Upper lobe of left lung (tissue), 6 donors: ENCODE data around the gene CD37. TPM values are rescaled to one million over a fixed set of nuclear protein-coding genes. Genes with fewer than 3 reads are reported as not detected.
"Not testable (repeated sequence)": the region's sequence is repeated elsewhere in the genome, so short reads cannot be mapped to it uniquely, and the experiment has no call there.

Source experiments
- ATAC-seq, 2 donors: fragments of 200-7000 bp; cut with Tn5 transposase; one replicate each; pipeline ENCODE4 v1.9.1; 2022; ENCODE audit warnings: mild to moderate bottlenecking in 2 of 2, moderate library complexity in 2 of 2; ENCODE audit not compliant: low FRiP score in 2 of 2
- DNase-seq, 2 donors: peaks; one replicate each; pipeline ENCODE4 v3.0.0-alpha.2; 2019 to 2020
- H3K27ac ChIP-seq, 4 donors: fragments of 200-600 bp; sonication (generic); one replicate each; pipeline ENCODE4 v1.5.1; 2016 to 2019
- H3K27me3 ChIP-seq, 4 donors: fragments of 200-600 bp; sonication (generic); one replicate each; pipeline ENCODE4 v1.5.1; 2017 to 2019
- H3K36me3 ChIP-seq, 4 donors: fragments of 200-600 bp; sonication (generic); one replicate each; pipeline ENCODE4 v1.5.1; 2016 to 2019
- H3K4me1 ChIP-seq, 4 donors: fragments of 200-600 bp; sonication (generic); one replicate each; pipeline ENCODE4 v1.5.1; 2018 to 2019
- H3K4me3 ChIP-seq, 4 donors: fragments of 200-600 bp; sonication (generic); one replicate each; pipeline ENCODE4 v1.5.1; 2017 to 2019; ENCODE audit warnings: mild to moderate bottlenecking in 2 of 4, moderate library complexity in 1 of 4
- H3K9me3 ChIP-seq, 4 donors: fragments of 200-600 bp; sonication (generic); one replicate each; pipeline ENCODE4 v1.5.1; 2018 to 2019
- EP300 ChIP-seq, 4 donors: sonication (generic); formaldehyde crosslinking; IDR thresholded peaks; one replicate each; pipeline ENCODE4 v1.5.1; 2017; ENCODE audit warnings: antibody characterized with exemption in 4 of 4, control low read depth in 2 of 4
- POLR2A ChIP-seq, 4 donors: fragments of 450-650 bp; IDR thresholded peaks; one replicate each; pipeline ENCODE4 v1.5.1; 2016 to 2017; ENCODE audit warnings: antibody characterized with exemption in 4 of 4, mild to moderate bottlenecking in 2 of 4
- POLR2AphosphoS5 ChIP-seq, 2 donors: sonication (generic); formaldehyde crosslinking; IDR thresholded peaks; one replicate each; pipeline ENCODE4 v1.5.1; 2017; ENCODE audit warnings: antibody characterized with exemption in 2 of 2
- WGBS, 2 donors: methylation state at CpG; one replicate each; pipeline ENCODE4 v1.1.5; 2017 to 2018; 5-methylcytosine and 5-hydroxymethylcytosine counted together
- total RNA-seq, 6 donors: library from RNA; depleted of rRNA in 4 of 6; stranded (reverse); fragments of >200 nt in 4 of 6; gene quantifications; one replicate each; pipeline versions ENCODE4 v1.1.0 to v1.2.1, GENCODE V29; 2016 to 2021
- TF ChIP-seq, protein P1 (sequence below), 6 experiments: fragments of 450-650 bp in 4 of 6; fragments of 200-600 bp in 2 of 6; sonication (generic) in 2 of 6; IDR thresholded peaks; one replicate each; pipeline ENCODE4 v1.5.1; 2016 to 2019; ENCODE audit warnings: antibody characterized with exemption in 6 of 6
- donor health status: DM: no; HTN: no; CAD: no; lungs with moderate emphysema.
- donor health status: DM: no; HTN: yes; CAD: no; lungs with severe emphysema.

Gene CD37
- total RNA-seq, 6 donors from 2014 or later = 63.5 to 156 (median 123) TPM

DNA sequence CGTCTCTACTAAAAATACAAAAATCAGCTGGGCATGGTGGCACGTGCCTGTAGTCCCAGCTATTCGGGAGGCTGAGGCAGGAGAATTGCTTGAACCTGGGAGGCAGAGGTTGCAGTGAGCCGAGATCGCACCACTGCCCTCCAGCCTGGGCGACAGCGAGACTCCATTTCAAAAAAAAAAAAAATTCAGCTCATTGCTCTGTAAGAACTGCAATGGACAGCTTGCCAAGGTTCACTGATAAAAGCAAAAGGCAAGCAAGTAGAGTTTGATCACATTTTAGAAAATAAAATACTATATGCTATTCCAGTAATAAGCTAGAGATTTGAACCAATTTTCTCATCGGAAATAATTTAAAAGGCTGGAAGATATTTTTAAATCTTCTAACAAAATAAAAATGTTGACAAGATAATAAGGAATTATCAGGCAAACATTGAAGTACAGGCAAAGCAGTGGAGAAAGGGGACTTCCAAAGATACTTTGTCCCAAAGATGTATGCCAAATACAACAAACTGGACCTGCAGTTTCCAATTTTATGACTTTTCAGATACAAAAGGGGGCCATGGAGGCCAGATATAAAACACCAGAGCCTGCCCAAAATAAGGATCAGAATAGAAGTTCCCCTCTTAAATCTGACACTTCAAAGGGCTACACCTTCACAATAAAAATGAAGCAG lies 39.9 kb upstream of the CD37 start:
- WGBS, 2 donors = 97 to 99% methylated on average over 8 of the region's 8 CpGs
- no peak for TF ChIP-seq EP300 (IDR thresholded peaks at IDR 0.05)
- TF ChIP-seq POLR2A (IDR thresholded peaks at IDR 0.05) = no peak
- TF ChIP-seq POLR2AphosphoS5 (IDR thresholded peaks at IDR 0.05) = no peak
- TF ChIP-seq, protein P1, sequence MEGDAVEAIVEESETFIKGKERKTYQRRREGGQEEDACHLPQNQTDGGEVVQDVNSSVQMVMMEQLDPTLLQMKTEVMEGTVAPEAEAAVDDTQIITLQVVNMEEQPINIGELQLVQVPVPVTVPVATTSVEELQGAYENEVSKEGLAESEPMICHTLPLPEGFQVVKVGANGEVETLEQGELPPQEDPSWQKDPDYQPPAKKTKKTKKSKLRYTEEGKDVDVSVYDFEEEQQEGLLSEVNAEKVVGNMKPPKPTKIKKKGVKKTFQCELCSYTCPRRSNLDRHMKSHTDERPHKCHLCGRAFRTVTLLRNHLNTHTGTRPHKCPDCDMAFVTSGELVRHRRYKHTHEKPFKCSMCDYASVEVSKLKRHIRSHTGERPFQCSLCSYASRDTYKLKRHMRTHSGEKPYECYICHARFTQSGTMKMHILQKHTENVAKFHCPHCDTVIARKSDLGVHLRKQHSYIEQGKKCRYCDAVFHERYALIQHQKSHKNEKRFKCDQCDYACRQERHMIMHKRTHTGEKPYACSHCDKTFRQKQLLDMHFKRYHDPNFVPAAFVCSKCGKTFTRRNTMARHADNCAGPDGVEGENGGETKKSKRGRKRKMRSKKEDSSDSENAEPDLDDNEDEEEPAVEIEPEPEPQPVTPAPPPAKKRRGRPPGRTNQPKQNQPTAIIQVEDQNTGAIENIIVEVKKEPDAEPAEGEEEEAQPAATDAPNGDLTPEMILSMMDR (IDR thresholded peaks at IDR 0.05) = no peak

DNA sequence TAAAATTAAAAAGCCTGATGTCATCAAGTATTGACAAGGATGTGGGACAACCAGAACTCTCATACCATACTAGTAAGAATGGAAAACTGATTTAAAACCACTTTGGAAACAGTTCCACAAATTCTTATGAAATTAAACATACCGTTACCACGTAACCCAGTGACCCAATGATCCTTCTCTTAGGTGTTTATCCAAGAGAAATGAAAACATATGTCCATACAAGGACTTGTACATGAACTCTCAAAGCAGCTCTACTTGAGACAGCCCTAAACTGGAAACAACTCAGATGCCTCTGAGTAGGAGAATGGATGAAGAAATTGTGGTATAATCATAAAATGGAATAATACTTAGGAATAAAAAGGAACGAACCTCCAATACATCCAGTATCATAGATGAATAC lies 37.8 kb upstream of the CD37 start:
- no peak overlapping the region for H3K27ac ChIP-seq
- ATAC-seq (no peak), DNase-seq (no peak)
- no peaks in the 10 kb centered on the region for H3K9me3 ChIP-seq
- H3K4me1 ChIP-seq = peaks cover 0 to 6% (median 4%) of the 10 kb centered on the region in 4 donors
- TF ChIP-seq, protein P1 (IDR thresholded peaks at IDR 0.05) = no peak
- TF ChIP-seq POLR2AphosphoS5 (IDR thresholded peaks at IDR 0.05) = no peak
- TF ChIP-seq EP300 (IDR thresholded peaks at IDR 0.05) = no peak
- no peak for TF ChIP-seq POLR2A (IDR thresholded peaks at IDR 0.05)
- peaks cover 0 to 9% (median 0%) of the 10 kb centered on the region in 4 donors for H3K36me3 ChIP-seq
- H3K27me3 ChIP-seq = no peaks in the 10 kb centered on the region
- no peak overlapping the region for H3K4me3 ChIP-seq
- 66 to 90% methylated on average over 3 of the region's 3 CpGs for WGBS, 2 donors

More for the DNA sequence above, 39.9 kb upstream of the CD37 start:
- Histone ChIP-seq H3K9me3 (no peaks in the 10 kb centered on the region), H3K36me3 (peaks cover 0 to 9% (median 0%) of the 10 kb centered on the region in 4 donors), H3K4me1 (no peaks in the 10 kb centered on the region), H3K27ac (no peak overlapping the region), H3K27me3 (no peaks in the 10 kb centered on the region), H3K4me3 (no peak overlapping the region)
- no peak for ATAC-seq
- no peak for DNase-seq

DNA sequence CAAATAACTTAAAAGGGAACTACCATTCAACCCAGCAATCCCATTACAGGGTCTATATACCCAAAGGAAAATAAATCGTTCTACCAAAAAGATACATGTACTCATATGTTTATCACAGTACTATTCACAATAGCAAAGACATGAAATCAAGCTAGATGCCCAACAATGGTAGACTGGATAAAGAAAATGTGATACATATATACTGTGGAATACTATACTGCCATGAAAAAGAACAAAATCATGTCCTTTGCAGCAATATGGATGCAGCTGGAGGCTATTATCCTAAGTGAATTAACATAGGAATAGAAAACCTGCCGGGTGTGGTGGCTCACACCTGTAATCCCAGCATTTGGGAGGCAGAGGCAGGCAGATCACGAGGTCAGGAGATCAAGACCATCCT lies 36.6 kb upstream of the CD37 start:
- WGBS, 2 donors = 81 to 93% methylated on average over 3 of the region's 3 CpGs
- not testable (repeated sequence) for H3K27me3 ChIP-seq, ATAC-seq, H3K4me3 ChIP-seq, H3K36me3 ChIP-seq, H3K9me3 ChIP-seq, DNase-seq, H3K4me1 ChIP-seq, H3K27ac ChIP-seq

DNA sequence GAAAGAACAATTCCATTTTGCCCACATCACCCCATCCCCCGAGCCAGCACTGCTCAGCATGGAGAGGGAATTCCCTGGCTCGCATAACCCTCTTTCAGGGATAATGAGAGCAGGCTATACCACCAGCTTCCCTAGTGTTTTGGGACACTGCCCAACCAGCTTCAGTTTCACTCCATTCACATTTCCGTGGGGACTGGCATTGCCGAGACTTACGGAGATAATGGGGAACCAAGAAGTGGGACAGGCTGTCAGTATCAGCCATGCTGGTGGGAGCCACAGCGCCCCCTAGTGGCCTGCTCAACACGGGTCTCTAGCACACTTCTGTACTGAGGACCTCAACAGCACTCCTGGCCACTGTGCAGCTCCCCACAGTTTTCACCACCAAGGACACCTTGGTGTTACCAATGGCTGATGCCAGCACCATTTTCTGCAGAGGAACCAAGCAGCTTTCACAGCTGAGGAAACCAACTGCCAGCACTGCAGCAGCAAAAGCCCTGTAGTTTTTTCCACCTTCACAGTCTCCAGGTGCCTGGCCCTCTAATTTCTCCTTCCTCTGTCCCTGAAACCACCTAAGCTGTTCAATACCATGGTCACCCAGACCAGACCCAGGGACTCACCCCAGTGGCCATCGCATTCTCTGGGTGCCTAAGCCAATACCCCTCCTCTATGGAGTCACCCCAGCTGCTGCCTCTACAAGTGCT lies 33.9 kb upstream of the CD37 start:
- H3K36me3 ChIP-seq = no peaks in the 10 kb centered on the region
- peaks cover 0 to 6% (median 4%) of the 10 kb centered on the region in 4 donors for H3K4me1 ChIP-seq
- peaks cover 0 to 3% (median 0%) of the 10 kb centered on the region in 4 donors for H3K9me3 ChIP-seq
- DNase-seq (peak; percentile 73 to 85), ATAC-seq (peak; percentile 92 to 93)
- TF ChIP-seq POLR2A (IDR thresholded peaks at IDR 0.05) = no peak
- TF ChIP-seq, protein P1 (IDR thresholded peaks at IDR 0.05) = peak; percentile 73 to 84 (median 81)
- WGBS, 2 donors = 27 to 33% methylated on average over 6 to 8 of the region's 8 CpGs
- H3K4me3 ChIP-seq = peak overlapping the region in 2 of 4 donors; percentile 8 to 27
- no peak overlapping the region for H3K27ac ChIP-seq
- no peaks in the 10 kb centered on the region for H3K27me3 ChIP-seq

DNA sequence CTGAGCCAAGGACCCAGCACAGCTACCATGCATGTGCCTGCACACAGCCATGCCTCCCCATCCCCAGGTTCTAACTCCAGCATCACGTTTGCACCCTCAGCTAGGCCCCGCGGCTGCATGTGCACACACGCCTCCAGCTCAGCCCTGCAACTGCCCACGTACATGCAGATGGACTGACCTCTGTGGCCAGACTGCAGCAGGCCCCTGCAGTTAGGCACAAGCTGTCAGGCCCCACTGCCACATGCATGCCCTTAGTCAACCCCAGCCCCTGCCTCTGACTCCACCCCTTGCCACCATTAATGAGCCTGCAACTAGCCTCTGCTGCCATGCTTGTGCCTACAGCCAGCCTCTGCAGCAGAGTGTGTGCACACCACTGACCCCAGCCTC lies 33.3 kb upstream of the CD37 start:
- ATAC-seq (no peak), DNase-seq (no peak)
- H3K9me3 ChIP-seq = peaks cover 0 to 3% (median 0%) of the 10 kb centered on the region in 4 donors
- WGBS, 2 donors = 87 to 100% methylated on average over 5 of the region's 5 CpGs
- no peak overlapping the region for H3K27ac ChIP-seq
- no peak for TF ChIP-seq POLR2A (IDR thresholded peaks at IDR 0.05)
- TF ChIP-seq, protein P1 (IDR thresholded peaks at IDR 0.05) = no peak
- no peak for TF ChIP-seq EP300 (IDR thresholded peaks at IDR 0.05)
- no peak for TF ChIP-seq POLR2AphosphoS5 (IDR thresholded peaks at IDR 0.05)
- H3K4me3 ChIP-seq = no peak overlapping the region
- H3K27me3 ChIP-seq = no peaks in the 10 kb centered on the region
- peaks cover 0 to 6% (median 4%) of the 10 kb centered on the region in 4 donors for H3K4me1 ChIP-seq
- H3K36me3 ChIP-seq = no peaks in the 10 kb centered on the region

DNA sequence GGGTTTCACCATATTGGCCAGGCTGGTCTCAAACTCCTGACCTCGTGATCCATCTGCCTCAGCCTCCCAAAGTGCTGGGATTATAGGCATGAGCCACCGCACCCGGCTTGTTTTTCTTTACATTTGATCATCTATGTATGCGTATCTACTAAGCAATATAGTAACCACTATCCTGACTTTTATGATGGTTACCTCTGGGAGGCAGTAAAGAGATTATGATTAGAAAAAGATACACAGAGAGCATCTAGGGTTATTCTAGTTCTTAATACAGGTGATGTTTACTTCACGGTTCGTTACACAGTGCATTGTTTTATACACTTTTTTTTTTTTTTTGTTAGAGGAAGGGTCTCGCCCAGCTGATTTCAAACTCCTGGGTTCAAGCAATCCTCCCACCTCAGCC lies 28.5 kb upstream of the CD37 start:
- WGBS, 2 donors = 64 to 76% methylated on average over 7 of the region's 7 CpGs
- not testable (repeated sequence) for H3K27me3 ChIP-seq, H3K4me3 ChIP-seq, DNase-seq, ATAC-seq, H3K27ac ChIP-seq, H3K9me3 ChIP-seq, H3K4me1 ChIP-seq
- peaks cover 0 to 20% (median 7%) of the 10 kb centered on the region in 4 donors for H3K36me3 ChIP-seq
